Glomerular endothelial cell (primary cell): ENCODE measurements around the gene SIN3B. TPM values are rescaled to one million over a fixed set of nuclear protein-coding genes. Genes with fewer than 3 reads are reported as not detected.

Source experiments
- DNase-seq: peaks from one replicate; pipeline ENCODE4 v3.0.0-alpha.2; 2011; ENCODE audit warnings: low read depth, low spot score; ENCODE audit errors: extremely low read depth
- total RNA-seq: library from RNA; depleted of rRNA; stranded (reverse); fragments of >200 nt; gene quantifications from 2 replicates; pipeline ENCODE4 v1.2.3, GENCODE V29; 2015

The SIN3B gene
- total RNA-seq, 1 donor from 2014 or later = 76.2 TPM

GRCh38 chr19:16887353-16888265 lies 58.4 kb downstream of the SIN3B start:
- DNase-seq = no peak

GRCh38 chr19:16888629-16889365 lies 59.6 kb downstream of the SIN3B start, which contains the start of gene F2RL3:
Gene F2RL3 (plus strand): TSS chr19:16888999. CDS start chr19:16889190, 191 bp downstream.
- DNase-seq = no peak

- no peak for DNase-seq
Measured at GRCh38 chr19:16889366-16889882, 60.2 kb downstream of the SIN3B start.

- DNase-seq = no peak
Measured at GRCh38 chr19:16889883-16890460, 60.8 kb downstream of the SIN3B start.

GRCh38 chr19:16890461-16891184 lies 61.4 kb downstream of the SIN3B start:
- no peak for DNase-seq

- no peak for DNase-seq
Measured at GRCh38 chr19:16891696-16892382, 62.6 kb downstream of the SIN3B start.

- no peak for DNase-seq
Measured at GRCh38 chr19:16892436-16892835, 63.2 kb downstream of the SIN3B start.

GRCh38 chr19:16892868-16893685 lies 63.9 kb downstream of the SIN3B start:
- DNase-seq = no peak

- no peak for DNase-seq
Measured at GRCh38 chr19:16893686-16893989, 64.4 kb downstream of the SIN3B start.

GRCh38 chr19:16894080-16894479 lies 64.9 kb downstream of the SIN3B start:
- no peak for DNase-seq

- DNase-seq = no peak
Measured at GRCh38 chr19:16895467-16896145, 66.4 kb downstream of the SIN3B start.

- DNase-seq = no peak
Measured at GRCh38 chr19:16896146-16897028, 67.2 kb downstream of the SIN3B start.

GRCh38 chr19:16897029-16897855 lies 68.0 kb downstream of the SIN3B start:
- DNase-seq = no peak

GRCh38 chr19:16897856-16898161 lies 68.6 kb downstream of the SIN3B start:
- no peak for DNase-seq

- DNase-seq = no peak
Measured at GRCh38 chr19:16898361-16899015, 69.3 kb downstream of the SIN3B start.

- DNase-seq = no peak
Measured at GRCh38 chr19:16899566-16900075, 70.4 kb downstream of the SIN3B start.
